Measurements from ENCODE around the gene ZNF142. TPM values are rescaled to one million over a fixed set of nuclear protein-coding genes. Genes with fewer than 3 reads are reported as not detected.

Gene ZNF142
- total RNA-seq, 1 donor from 2014 or later = 79.7 TPM

DNA sequence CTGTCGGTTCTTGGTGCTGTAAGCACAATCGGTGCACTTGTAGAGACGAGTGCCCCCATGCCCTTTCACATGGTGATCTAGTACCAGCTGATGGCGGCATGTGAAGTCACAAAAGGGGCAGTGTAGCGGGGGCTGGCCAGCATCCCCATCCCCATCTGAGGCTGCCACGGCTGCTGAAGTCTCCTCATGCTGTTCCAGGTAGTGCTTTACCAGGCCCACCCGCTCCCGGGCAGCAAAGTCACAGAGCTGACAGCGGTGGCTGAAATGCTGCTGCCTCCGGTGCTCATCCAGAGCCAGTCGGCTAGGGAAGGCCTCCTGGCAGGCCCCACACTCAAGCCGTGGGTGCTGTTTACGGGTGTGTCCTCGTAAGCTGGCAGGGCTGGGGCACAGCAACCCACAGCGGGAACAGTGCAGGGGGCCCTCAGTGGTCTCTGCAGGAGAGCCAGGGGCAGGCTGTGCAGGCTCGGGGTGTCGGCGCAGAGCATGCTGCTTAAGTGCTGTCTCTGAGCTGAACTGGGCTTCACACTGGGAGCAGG is 17.2 kb downstream of the ZNF142 start:
- no peak overlapping the region for H3K27ac ChIP-seq
- H3K4me1 ChIP-seq = no peaks in the 10 kb centered on the region
- H3K36me3 ChIP-seq = peaks cover 93 to 95% of the 10 kb centered on the region in 2 donors
- TF ChIP-seq, protein P1, sequence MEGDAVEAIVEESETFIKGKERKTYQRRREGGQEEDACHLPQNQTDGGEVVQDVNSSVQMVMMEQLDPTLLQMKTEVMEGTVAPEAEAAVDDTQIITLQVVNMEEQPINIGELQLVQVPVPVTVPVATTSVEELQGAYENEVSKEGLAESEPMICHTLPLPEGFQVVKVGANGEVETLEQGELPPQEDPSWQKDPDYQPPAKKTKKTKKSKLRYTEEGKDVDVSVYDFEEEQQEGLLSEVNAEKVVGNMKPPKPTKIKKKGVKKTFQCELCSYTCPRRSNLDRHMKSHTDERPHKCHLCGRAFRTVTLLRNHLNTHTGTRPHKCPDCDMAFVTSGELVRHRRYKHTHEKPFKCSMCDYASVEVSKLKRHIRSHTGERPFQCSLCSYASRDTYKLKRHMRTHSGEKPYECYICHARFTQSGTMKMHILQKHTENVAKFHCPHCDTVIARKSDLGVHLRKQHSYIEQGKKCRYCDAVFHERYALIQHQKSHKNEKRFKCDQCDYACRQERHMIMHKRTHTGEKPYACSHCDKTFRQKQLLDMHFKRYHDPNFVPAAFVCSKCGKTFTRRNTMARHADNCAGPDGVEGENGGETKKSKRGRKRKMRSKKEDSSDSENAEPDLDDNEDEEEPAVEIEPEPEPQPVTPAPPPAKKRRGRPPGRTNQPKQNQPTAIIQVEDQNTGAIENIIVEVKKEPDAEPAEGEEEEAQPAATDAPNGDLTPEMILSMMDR (IDR thresholded peaks at IDR 0.05) = no peak
- no peaks in the 10 kb centered on the region for H3K27me3 ChIP-seq
- no peak for DNase-seq (ENCODE audit: low spot score in 2 of 2)
- no peaks in the 10 kb centered on the region for H3K9me3 ChIP-seq
- no peak overlapping the region for H3K4me3 ChIP-seq
- intact Hi-C loops (cut with DNase I) = no loop called here

DNA sequence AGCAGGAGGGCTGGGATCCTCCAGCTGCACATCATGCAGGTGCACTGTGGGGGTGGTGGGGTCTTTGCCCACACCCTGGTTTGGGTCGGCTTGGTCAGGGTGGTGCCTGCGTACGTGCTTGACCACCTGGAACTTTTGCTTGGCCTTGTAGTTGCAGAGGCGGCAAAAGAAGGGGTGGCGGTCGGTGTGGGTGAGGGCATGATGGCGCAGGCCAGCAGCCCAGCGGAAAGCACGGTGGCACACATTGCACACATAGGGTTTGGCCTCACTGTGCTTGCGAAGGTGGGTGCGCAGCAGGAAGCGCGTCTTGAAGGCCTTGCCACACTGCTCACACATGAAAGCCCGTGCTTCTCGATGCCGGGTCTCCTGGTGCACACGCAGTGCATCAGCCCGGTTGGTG is 21.1 kb downstream of the ZNF142 start:
- Histone ChIP-seq H3K4me3 (no peak overlapping the region), H3K9me3 (no peaks in the 10 kb centered on the region), H3K4me1 (no peaks in the 10 kb centered on the region), H3K36me3 (peaks cover 79 to 91% of the 10 kb centered on the region in 2 donors), H3K27ac (no peak overlapping the region), H3K27me3 (no peaks in the 10 kb centered on the region)
- intact Hi-C loops (cut with DNase I) = no loop called here
- TF ChIP-seq, protein P1 (IDR thresholded peaks at IDR 0.05) = no peak
- DNase-seq (ENCODE audit: low spot score in 2 of 2) = no peak

DNA sequence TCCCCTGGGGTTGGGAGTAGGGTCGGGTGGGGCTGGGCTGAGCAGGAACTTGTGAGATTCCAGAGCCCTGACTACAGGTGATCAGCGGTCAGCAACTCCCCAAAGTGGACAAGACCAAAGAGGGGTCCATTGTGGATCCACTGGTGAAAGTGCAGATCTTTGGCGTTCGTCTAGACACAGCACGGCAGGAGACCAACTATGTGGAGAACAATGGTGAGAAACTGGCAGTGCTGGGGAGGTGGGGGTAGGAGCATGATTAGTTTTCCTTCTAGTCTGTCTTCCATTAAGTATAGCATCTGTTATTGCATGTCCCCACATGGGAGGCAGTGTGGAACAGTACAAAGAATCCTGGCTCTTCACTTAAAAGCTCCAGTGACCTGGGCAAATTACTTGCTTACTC is 23.7 kb downstream of the ZNF142 start:
- H3K27ac ChIP-seq = no peak overlapping the region
- H3K9me3 ChIP-seq = no peaks in the 10 kb centered on the region
- no peak overlapping the region for H3K4me3 ChIP-seq
- DNase-seq (ENCODE audit: low spot score in 2 of 2) = no peak
- peaks cover 56 to 65% of the 10 kb centered on the region in 2 donors for H3K36me3 ChIP-seq
- no peaks in the 10 kb centered on the region for H3K4me1 ChIP-seq
- intact Hi-C loops (cut with DNase I) = no loop called here
- no peaks in the 10 kb centered on the region for H3K27me3 ChIP-seq
- TF ChIP-seq, protein P1 (IDR thresholded peaks at IDR 0.05) = no peak

DNA sequence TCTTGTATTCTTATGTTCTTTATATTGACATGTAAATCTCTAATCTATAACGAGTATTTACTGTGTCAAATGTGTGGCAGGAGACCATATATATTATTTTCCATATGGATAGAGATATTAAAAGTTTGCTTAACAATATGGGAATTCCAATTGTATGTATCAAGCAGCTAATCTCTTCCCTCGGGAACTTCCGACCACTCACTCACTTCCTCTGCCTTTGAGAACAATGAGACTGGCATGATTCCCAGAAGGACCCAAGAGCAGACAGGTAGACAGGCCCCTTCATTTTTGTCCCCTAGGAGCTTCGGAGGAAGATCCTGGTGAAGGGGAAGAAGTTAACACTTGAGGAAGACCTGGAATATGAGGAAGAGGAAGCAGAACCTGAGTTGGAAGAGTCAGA is 27.6 kb downstream of the ZNF142 start:
- Histone ChIP-seq H3K27me3 (no peaks in the 10 kb centered on the region), H3K4me1 (no peaks in the 10 kb centered on the region), H3K36me3 (peaks cover 24 to 28% of the 10 kb centered on the region in 2 donors), H3K4me3 (no peak overlapping the region), H3K9me3 (no peaks in the 10 kb centered on the region), H3K27ac (no peak overlapping the region)
- intact Hi-C loops (cut with DNase I) = no loop called here
- no peak for DNase-seq (ENCODE audit: low spot score in 2 of 2)
- TF ChIP-seq, protein P1 (IDR thresholded peaks at IDR 0.05) = no peak

DNA sequence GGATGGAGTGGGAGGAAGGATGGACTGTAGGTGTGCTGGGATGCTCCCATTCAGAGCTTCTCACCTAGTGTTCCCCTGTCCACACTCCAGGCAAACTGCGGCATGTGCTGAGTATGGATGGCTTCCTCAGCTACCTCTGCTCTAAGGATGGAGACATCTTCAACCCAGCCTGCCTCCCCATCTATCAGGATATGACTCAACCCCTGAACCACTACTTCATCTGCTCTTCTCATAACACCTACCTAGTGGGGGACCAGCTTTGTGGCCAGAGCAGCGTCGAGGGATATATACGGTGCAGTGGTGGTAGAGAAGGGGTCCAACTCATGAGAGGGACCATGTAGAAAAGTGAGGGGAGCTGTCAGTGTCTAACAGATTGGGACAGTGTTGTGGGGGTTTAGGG is 31.5 kb downstream of the ZNF142 start:
- intact Hi-C loops (cut with DNase I) = no loop called here
- TF ChIP-seq, protein P1 (IDR thresholded peaks at IDR 0.05) = no peak
- peaks cover 0 to 7% of the 10 kb centered on the region in 2 donors for H3K36me3 ChIP-seq
- no peak overlapping the region for H3K27ac ChIP-seq
- no peak overlapping the region for H3K4me3 ChIP-seq
- H3K9me3 ChIP-seq = no peaks in the 10 kb centered on the region
- no peak for DNase-seq (ENCODE audit: low spot score in 2 of 2)
- H3K27me3 ChIP-seq = no peaks in the 10 kb centered on the region
- no peaks in the 10 kb centered on the region for H3K4me1 ChIP-seq

DNA sequence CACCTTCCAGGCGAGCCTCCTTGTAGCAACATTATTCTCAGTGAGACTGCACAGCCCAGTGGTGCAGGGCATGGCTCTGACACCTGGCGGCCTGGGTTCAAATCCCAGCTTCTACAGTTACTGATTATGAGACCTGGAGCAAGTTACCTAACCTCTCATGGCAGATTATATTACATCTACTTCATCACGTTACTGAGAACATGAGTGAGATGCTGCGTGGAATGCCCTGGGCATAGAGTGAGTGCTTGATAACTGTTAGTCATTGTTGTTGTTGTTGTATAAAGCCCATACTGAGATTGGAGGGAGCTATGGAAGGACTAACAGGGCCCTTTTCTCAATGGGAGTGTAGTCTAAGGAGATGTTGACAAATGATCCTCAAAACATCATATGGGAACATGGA is 33.1 kb downstream of the ZNF142 start:
- no peak for DNase-seq (ENCODE audit: low spot score in 2 of 2)
- H3K36me3 ChIP-seq = peaks cover 0 to 7% of the 10 kb centered on the region in 2 donors

More for the DNA sequence above, 33.1 kb downstream of the ZNF142 start:
- TF ChIP-seq, protein P1 (IDR thresholded peaks at IDR 0.05) = no peak
- Histone ChIP-seq H3K27ac (no peak overlapping the region), H3K4me1 (no peaks in the 10 kb centered on the region), H3K4me3 (no peak overlapping the region), H3K27me3 (no peaks in the 10 kb centered on the region), H3K9me3 (no peaks in the 10 kb centered on the region)
- intact Hi-C loops (cut with DNase I) = no loop called here
